ENCODE data around the gene ASB13.
A peak's percentile ranks its signal among the peaks of the same experiment; 100 is the strongest.

Gene ASB13

DNA sequence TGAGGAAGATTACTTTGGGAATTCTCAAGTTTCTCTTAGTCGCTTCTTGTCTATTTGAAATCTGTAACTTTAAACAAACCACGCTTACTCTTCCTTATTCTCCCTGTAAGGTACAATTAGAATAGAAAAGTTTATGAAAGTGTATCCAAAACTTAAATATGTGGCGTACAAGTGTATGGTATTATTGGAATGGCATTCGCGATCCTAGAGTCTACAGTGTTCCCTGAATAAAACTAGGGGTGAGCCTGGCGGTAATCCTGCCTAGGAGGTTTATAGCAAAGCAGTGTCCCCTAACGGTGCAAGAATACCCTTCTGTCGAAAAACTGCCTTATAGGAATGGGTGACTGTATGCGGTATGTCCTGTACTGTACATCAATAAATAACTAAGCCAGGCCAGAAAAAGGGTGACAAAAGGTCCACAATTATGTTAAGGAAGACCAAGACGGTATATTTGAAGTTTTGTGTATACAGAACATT is 19.4 kb upstream of the ASB13 start:
- Histone ChIP-seq H3K4me2 (ENCODE audit: low read length) (peak overlapping the region; percentile 89), H3K36me3 (ENCODE audit: insufficient read depth, low read length) (no peaks in the 10 kb centered on the region), H3K9ac (ENCODE audit: low read depth, low read length) (peak overlapping the region; percentile 88), H3K4me3 (ENCODE audit: low read length) (peak overlapping the region; percentile 74), H3K4me1 (ENCODE audit: control insufficient read depth, insufficient read depth, low read length) (peaks cover 15% of the 10 kb centered on the region), H3K27me3 (ENCODE audit: control insufficient read depth, insufficient read depth, low read length) (no peaks in the 10 kb centered on the region), H3K9me3 (replicated peaks; ENCODE audit: low read length) (no peaks in the 10 kb centered on the region)

- Histone ChIP-seq H3K9ac (ENCODE audit: low read depth, low read length) (peak overlapping the region; percentile 88), H3K4me2 (ENCODE audit: low read length) (peak overlapping the region; percentile 89), H3K36me3 (ENCODE audit: insufficient read depth, low read length) (no peaks in the 10 kb centered on the region), H3K9me3 (replicated peaks; ENCODE audit: low read length) (no peaks in the 10 kb centered on the region), H3K4me1 (ENCODE audit: control insufficient read depth, insufficient read depth, low read length) (peaks cover 15% of the 10 kb centered on the region), H3K4me3 (ENCODE audit: low read length) (peak overlapping the region; percentile 74), H3K27me3 (ENCODE audit: control insufficient read depth, insufficient read depth, low read length) (no peaks in the 10 kb centered on the region)
These were observed 18.8 kb upstream of the ASB13 start for GRCh38 chr10:5684971-5685763.

DNA sequence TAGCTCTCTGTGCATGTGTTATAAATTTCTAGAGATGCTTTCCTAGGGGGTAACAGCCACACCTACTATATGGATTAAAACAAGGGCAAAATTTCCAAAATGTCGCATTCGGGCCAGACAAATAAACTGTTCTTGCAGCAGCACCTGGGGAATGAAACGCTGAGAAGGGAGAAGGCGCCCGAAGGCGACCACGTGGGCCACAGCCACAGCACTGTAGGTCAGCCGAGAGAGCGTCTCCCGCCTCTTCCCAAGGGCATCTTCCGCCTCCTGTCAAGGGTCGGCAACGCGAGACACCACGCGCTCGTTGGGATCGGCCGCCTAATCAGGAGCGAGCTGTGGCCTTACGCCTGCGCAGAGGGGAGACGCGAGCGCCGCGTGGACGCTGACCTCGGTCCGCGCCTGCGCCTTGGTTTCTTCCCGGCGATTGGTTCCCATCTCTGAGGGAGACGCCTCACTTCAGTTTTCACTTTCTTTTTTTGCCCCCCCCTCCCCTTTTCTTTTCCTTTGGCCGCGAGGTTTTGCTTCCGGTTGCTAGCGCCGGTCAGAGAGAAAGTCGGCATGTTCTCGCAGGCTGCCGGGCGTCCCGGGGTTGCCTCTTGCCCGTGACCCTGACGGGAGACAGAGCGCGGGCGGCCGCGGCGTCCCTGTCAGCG is 18.0 kb upstream of the ASB13 start, which contains the start of gene TASOR2:
TSS of gene TASOR2 (plus strand) at position 521 of the 653 bp plus-strand sequence. CDS start 35,805 bp downstream, outside the sequence.
- Histone ChIP-seq H3K4me1 (ENCODE audit: control insufficient read depth, insufficient read depth, low read length) (peaks cover 15% of the 10 kb centered on the region), H3K9ac (ENCODE audit: low read depth, low read length) (peak within 1 kb of the TSS; percentile 88), H3K36me3 (ENCODE audit: insufficient read depth, low read length) (no peaks in the 10 kb centered on the region)

GRCh38 chr10:5683065-5683464 is 16.7 kb upstream of the ASB13 start:
- Histone ChIP-seq H3K4me2 (ENCODE audit: low read length) (no peak overlapping the region), H3K9me3 (replicated peaks; ENCODE audit: low read length) (no peaks in the 10 kb centered on the region), H3K27me3 (ENCODE audit: control insufficient read depth, insufficient read depth, low read length) (peaks cover 10% of the 10 kb centered on the region), H3K36me3 (ENCODE audit: insufficient read depth, low read length) (no peaks in the 10 kb centered on the region), H3K4me1 (ENCODE audit: control insufficient read depth, insufficient read depth, low read length) (peaks cover 15% of the 10 kb centered on the region), H3K9ac (ENCODE audit: low read depth, low read length) (no peak overlapping the region), H3K4me3 (ENCODE audit: low read length) (no peak overlapping the region)

More for the DNA sequence above, 18.0 kb upstream of the ASB13 start, which contains the start of gene TASOR2:
- peak within 1 kb of the TSS; percentile 74 for H3K4me3 ChIP-seq (ENCODE audit: low read length)
- peak within 1 kb of the TSS; percentile 89 for H3K4me2 ChIP-seq (ENCODE audit: low read length)
- H3K9me3 ChIP-seq (replicated peaks; ENCODE audit: low read length): no peaks in the 10 kb centered on the region
- no peaks in the 10 kb centered on the region for H3K27me3 ChIP-seq (ENCODE audit: control insufficient read depth, insufficient read depth, low read length)

GRCh38 chr10:5681930-5682329 is 15.5 kb upstream of the ASB13 start:
- no peak overlapping the region for H3K9ac ChIP-seq (ENCODE audit: low read depth, low read length)
- H3K27me3 ChIP-seq (ENCODE audit: control insufficient read depth, insufficient read depth, low read length): peaks cover 22% of the 10 kb centered on the region

GRCh38 chr10:5679606-5680005 is 13.2 kb upstream of the ASB13 start:
- Histone ChIP-seq H3K36me3 (ENCODE audit: insufficient read depth, low read length) (no peaks in the 10 kb centered on the region), H3K9me3 (replicated peaks; ENCODE audit: low read length) (no peaks in the 10 kb centered on the region), H3K27me3 (ENCODE audit: control insufficient read depth, insufficient read depth, low read length) (peaks cover 25% of the 10 kb centered on the region), H3K4me3 (ENCODE audit: low read length) (no peak overlapping the region), H3K9ac (ENCODE audit: low read depth, low read length) (no peak overlapping the region), H3K4me1 (ENCODE audit: control insufficient read depth, insufficient read depth, low read length) (peaks cover 6% of the 10 kb centered on the region), H3K4me2 (ENCODE audit: low read length) (no peak overlapping the region)

More at GRCh38 chr10:5681930-5682329, 15.5 kb upstream of the ASB13 start:
- Histone ChIP-seq H3K4me3 (ENCODE audit: low read length) (no peak overlapping the region), H3K4me1 (ENCODE audit: control insufficient read depth, insufficient read depth, low read length) (peaks cover 15% of the 10 kb centered on the region), H3K9me3 (replicated peaks; ENCODE audit: low read length) (no peaks in the 10 kb centered on the region), H3K36me3 (ENCODE audit: insufficient read depth, low read length) (no peaks in the 10 kb centered on the region), H3K4me2 (ENCODE audit: low read length) (no peak overlapping the region)

DNA sequence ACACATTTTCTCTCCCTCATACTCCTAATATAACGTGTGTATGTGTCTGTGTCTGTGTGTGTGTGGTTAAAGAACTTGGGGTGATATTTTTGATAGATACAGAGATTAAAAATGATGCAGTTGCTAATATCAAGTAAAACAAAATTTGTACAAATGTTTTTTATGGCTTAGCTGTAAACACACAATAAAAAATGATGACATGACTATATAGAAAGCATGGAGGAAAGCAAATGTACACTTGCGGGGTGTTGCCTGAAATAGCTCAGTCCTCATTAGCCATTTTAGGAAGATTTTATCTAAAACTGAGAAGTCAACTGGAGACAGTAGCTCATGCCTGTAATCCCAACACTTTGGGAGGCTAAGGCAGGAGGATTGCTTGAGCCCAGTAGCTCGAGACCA is 12.6 kb upstream of the ASB13 start:
- Histone ChIP-seq H3K27me3 (ENCODE audit: control insufficient read depth, insufficient read depth, low read length) (peaks cover 25% of the 10 kb centered on the region), H3K4me1 (ENCODE audit: control insufficient read depth, insufficient read depth, low read length) (peaks cover 2% of the 10 kb centered on the region), H3K36me3 (ENCODE audit: insufficient read depth, low read length) (no peaks in the 10 kb centered on the region), H3K4me3 (ENCODE audit: low read length) (no peak overlapping the region), H3K4me2 (ENCODE audit: low read length) (no peak overlapping the region), H3K9me3 (replicated peaks; ENCODE audit: low read length) (no peaks in the 10 kb centered on the region), H3K9ac (ENCODE audit: low read depth, low read length) (no peak overlapping the region)

GRCh38 chr10:5678397-5679036 is 12.1 kb upstream of the ASB13 start:
- H3K4me1 ChIP-seq (ENCODE audit: control insufficient read depth, insufficient read depth, low read length): no peaks in the 10 kb centered on the region
- H3K9ac ChIP-seq (ENCODE audit: low read depth, low read length): no peak overlapping the region
- no peak overlapping the region for H3K4me3 ChIP-seq (ENCODE audit: low read length)
- no peaks in the 10 kb centered on the region for H3K9me3 ChIP-seq (replicated peaks; ENCODE audit: low read length)
- no peaks in the 10 kb centered on the region for H3K36me3 ChIP-seq (ENCODE audit: insufficient read depth, low read length)
- no peak overlapping the region for H3K4me2 ChIP-seq (ENCODE audit: low read length)
- peaks cover 25% of the 10 kb centered on the region for H3K27me3 ChIP-seq (ENCODE audit: control insufficient read depth, insufficient read depth, low read length)

DNA sequence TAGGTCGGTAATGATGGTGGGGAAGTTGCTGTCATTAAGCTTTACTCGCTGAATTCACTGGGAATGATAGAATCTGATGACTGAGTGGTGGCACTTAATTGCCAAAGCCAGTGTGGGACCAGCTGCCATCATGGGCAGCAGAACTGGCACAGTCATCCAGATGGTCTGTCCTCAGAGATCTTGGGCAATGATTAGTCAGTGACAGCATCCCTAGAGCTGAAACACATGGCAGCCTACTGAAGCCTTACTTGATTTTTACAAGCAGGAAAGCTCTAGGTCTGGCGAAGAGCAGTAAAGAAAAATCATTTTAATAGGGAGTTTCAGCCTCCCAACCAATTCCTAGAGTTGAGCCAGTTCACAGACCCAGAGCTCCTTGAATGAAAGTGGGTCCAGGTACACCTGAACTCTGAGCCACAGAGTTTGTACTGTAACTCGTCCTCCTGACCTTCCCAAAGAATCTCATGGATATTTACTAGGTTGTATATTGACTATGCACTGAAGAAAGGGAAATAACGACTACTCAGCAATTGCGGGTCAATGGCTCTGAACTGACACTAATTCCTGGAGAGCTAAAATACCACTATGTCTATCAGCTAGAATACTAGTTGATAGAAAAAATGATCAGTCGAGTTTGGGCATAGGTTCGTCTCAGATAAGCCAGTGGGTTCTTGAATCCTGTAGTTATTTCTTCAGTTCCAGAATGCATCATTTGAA is 4.4 kb upstream of the ASB13 start:
- no peaks in the 10 kb centered on the region for H3K9me3 ChIP-seq (replicated peaks; ENCODE audit: low read length)
- no peaks in the 10 kb centered on the region for H3K36me3 ChIP-seq (ENCODE audit: insufficient read depth, low read length)
- H3K4me3 ChIP-seq (ENCODE audit: low read length): no peak overlapping the region
- peaks cover 15% of the 10 kb centered on the region for H3K27me3 ChIP-seq (ENCODE audit: control insufficient read depth, insufficient read depth, low read length)
- no peak overlapping the region for H3K9ac ChIP-seq (ENCODE audit: low read depth, low read length)
- no peak overlapping the region for H3K4me2 ChIP-seq (ENCODE audit: low read length)
- H3K4me1 ChIP-seq (ENCODE audit: control insufficient read depth, insufficient read depth, low read length): peaks cover 6% of the 10 kb centered on the region

DNA sequence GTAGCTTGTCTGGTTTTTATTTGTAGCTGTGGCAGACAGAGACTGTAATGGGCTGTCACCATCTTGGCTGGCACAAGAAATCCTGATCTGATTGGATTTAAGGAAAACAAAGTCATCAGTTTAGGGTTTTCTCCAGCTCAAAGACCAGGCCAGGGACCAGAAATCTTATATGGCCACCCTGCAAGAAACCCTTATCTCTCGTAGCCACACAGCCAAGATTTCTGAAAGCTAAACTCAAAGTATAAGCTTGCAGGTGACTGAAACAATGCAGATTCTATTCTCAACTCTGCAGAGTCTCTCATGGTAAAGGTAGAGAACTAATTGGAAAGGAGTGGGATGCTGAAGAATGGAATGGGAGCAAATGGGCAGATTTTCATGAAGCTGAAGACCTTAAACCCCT is 3.2 kb upstream of the ASB13 start:
- Histone ChIP-seq H3K4me3 (ENCODE audit: low read length) (no peak overlapping the region), H3K9ac (ENCODE audit: low read depth, low read length) (no peak overlapping the region), H3K27me3 (ENCODE audit: control insufficient read depth, insufficient read depth, low read length) (peaks cover 15% of the 10 kb centered on the region), H3K4me1 (ENCODE audit: control insufficient read depth, insufficient read depth, low read length) (peaks cover 12% of the 10 kb centered on the region), H3K36me3 (ENCODE audit: insufficient read depth, low read length) (no peaks in the 10 kb centered on the region), H3K9me3 (replicated peaks; ENCODE audit: low read length) (no peaks in the 10 kb centered on the region), H3K4me2 (ENCODE audit: low read length) (no peak overlapping the region)

DNA sequence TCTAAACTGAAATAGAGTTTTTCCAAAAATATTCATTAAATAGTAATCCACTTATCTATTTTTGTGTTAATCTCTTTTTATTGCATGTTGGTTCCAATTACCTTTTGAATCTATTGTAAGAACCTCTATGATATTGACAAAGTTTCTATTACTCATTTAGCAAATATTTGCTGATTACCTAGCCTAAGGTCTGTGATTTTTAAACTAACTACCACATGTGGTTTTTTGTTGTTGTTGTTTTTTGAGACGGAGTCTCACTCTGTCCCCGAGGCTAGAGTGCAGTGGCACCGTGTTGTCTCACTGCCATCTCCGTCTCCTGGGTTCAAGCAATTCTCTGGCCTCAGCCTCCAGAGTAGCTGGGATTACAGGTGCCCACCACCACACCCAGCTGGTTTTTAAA is 2.0 kb upstream of the ASB13 start:
- no peak overlapping the region for H3K9ac ChIP-seq (ENCODE audit: low read depth, low read length)
- H3K4me1 ChIP-seq (ENCODE audit: control insufficient read depth, insufficient read depth, low read length): peaks cover 12% of the 10 kb centered on the region
- no peak overlapping the region for H3K4me3 ChIP-seq (ENCODE audit: low read length)
- H3K36me3 ChIP-seq (ENCODE audit: insufficient read depth, low read length): no peaks in the 10 kb centered on the region
- H3K27me3 ChIP-seq (ENCODE audit: control insufficient read depth, insufficient read depth, low read length): peaks cover 15% of the 10 kb centered on the region
- H3K4me2 ChIP-seq (ENCODE audit: low read length): no peak overlapping the region
- no peaks in the 10 kb centered on the region for H3K9me3 ChIP-seq (replicated peaks; ENCODE audit: low read length)
